ENCODE results near the gene NOL8.

NOL8 gene

DNA sequence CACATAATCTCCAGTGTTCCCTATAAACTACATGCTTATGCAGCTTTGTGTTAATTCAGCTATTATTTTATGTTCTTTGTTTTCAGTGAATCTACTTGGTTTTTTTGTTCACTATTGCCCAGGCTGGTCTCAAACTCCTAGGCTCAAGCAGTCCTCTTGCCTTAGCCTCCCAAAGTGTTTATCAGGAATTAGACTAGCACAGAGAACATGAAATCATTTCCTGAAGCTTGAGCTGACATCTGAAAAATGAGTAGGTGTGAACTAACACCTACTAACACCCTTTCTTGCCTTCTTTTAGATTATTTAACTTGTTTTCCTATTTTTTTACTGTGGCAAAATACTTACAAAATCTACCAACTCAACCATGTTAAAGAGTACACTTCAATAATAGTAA, 25.6 kb upstream of the NOL8 start:
- ChIA-PET POLR2A (no interaction called here), CTCF (no interaction called here)
- no peak for DNase-seq (ENCODE audit: extremely low spot score)
- TF ChIP-seq ELF4 (IDR thresholded peaks at IDR 0.05) (no peak), NFRKB (IDR thresholded peaks at IDR 0.05) (no peak), ARNT (IDR thresholded peaks at IDR 0.05) (no peak), BHLHE40 (IDR thresholded peaks at IDR 0.05; ENCODE audit: borderline replicate concordance) (no peak), L3MBTL2 (conservative IDR thresholded peaks at IDR 0.05) (no peak), LEF1 (IDR thresholded peaks at IDR 0.05; ENCODE audit: borderline replicate concordance) (no peak), FOXM1 (IDR thresholded peaks at IDR 0.05; ENCODE audit: borderline replicate concordance) (no peak), CTBP1 (IDR thresholded peaks at IDR 0.05; ENCODE audit: borderline replicate concordance) (no peak), SP1 (IDR thresholded peaks at IDR 0.05) (no peak), ZNF384 (IDR thresholded peaks at IDR 0.05) (no peak), HDGF (IDR thresholded peaks at IDR 0.05; ENCODE audit: borderline replicate concordance) (no peak), PKNOX1 (IDR thresholded peaks at IDR 0.05) (no peak), SUZ12 (IDR thresholded peaks at IDR 0.05) (no peak), TARDBP (IDR thresholded peaks at IDR 0.05) (no peak), FOXA1 (IDR thresholded peaks at IDR 0.05) (no peak), FOXK2 (IDR thresholded peaks at IDR 0.05) (no peak)

DNA sequence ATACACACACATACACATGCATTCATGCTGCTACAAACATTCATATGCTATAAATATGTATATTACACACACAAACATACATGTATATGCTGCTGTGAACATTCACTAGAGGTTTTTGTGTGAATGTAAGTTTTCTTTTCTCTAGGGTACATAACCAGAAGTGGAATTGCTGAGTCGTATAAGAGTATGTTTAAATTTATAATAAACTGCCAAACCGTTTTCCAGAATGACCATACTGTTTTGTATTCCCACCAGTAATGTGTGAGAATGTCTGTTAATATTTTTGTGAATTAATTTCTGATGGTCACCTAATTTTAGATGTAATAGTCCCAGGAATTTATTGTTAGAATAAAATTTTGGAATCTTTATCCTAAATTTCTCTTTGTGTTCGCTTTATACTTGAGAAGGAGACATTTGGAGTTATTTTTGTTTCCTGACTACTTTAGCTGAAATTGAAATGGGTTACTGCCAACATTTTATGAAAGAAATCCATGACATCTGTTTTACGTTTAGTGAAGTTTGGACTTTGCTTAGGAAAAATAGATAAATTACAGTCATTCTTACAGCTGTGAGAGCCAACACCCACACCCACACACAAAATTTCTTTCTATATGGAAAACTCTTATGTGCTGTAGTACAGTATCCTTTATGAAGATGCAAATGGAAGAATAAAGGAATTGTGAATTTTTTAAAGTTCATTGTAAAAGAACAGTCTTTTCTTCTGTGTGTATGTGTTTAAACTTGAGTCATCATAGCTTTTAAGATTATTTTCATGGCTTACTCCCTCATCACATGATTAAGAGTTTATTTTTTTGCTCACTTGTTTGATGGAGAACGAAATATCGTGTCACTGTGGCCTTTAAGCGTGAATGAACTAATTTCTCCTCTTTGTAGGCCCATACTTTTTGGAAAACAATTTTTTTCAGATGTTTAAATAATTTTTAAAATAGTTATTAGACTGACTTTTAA, 24.9 kb upstream of the NOL8 start:
- ChIA-PET CTCF (no interaction called here), POLR2A (no interaction called here)
- no peak for TF ChIP-seq NFRKB (IDR thresholded peaks at IDR 0.05)
- TF ChIP-seq PKNOX1 (IDR thresholded peaks at IDR 0.05): no peak
- TF ChIP-seq LEF1 (IDR thresholded peaks at IDR 0.05; ENCODE audit: borderline replicate concordance): no peak
- TF ChIP-seq CTBP1 (IDR thresholded peaks at IDR 0.05; ENCODE audit: borderline replicate concordance): no peak
- TF ChIP-seq SUZ12 (IDR thresholded peaks at IDR 0.05): no peak
- TF ChIP-seq BHLHE40 (IDR thresholded peaks at IDR 0.05; ENCODE audit: borderline replicate concordance): no peak
- no peak for TF ChIP-seq ELF4 (IDR thresholded peaks at IDR 0.05)
- TF ChIP-seq SP1 (IDR thresholded peaks at IDR 0.05): no peak
- TF ChIP-seq ARNT (IDR thresholded peaks at IDR 0.05): no peak
- TF ChIP-seq FOXA1 (IDR thresholded peaks at IDR 0.05): no peak
- no peak for TF ChIP-seq FOXM1 (IDR thresholded peaks at IDR 0.05; ENCODE audit: borderline replicate concordance)
- no peak for TF ChIP-seq ZNF384 (IDR thresholded peaks at IDR 0.05)
- no peak for DNase-seq (ENCODE audit: extremely low spot score)

- ChIA-PET CTCF (no interaction called here), POLR2A (no interaction called here)
- DNase-seq (ENCODE audit: extremely low spot score): no peak
- no peak for TF ChIP-seq L3MBTL2 (conservative IDR thresholded peaks at IDR 0.05)
- no peak for TF ChIP-seq FOXA1 (IDR thresholded peaks at IDR 0.05)
- TF ChIP-seq LEF1 (IDR thresholded peaks at IDR 0.05; ENCODE audit: borderline replicate concordance): no peak
- no peak for TF ChIP-seq CTBP1 (IDR thresholded peaks at IDR 0.05; ENCODE audit: borderline replicate concordance)
- TF ChIP-seq SUZ12 (IDR thresholded peaks at IDR 0.05): no peak
- TF ChIP-seq HDGF (IDR thresholded peaks at IDR 0.05; ENCODE audit: borderline replicate concordance): no peak
- TF ChIP-seq ELF4 (IDR thresholded peaks at IDR 0.05): no peak
- TF ChIP-seq FOXM1 (IDR thresholded peaks at IDR 0.05; ENCODE audit: borderline replicate concordance): no peak
- TF ChIP-seq PKNOX1 (IDR thresholded peaks at IDR 0.05): no peak
Observed at GRCh38 chr9:92345582-92345981, 20.4 kb upstream of the NOL8 start.

GRCh38 chr9:92342825-92343488, 17.8 kb upstream of the NOL8 start:
- DNase-seq (ENCODE audit: extremely low spot score): no peak
- ChIA-PET POLR2A (no interaction called here), CTCF (no interaction called here)
- TF ChIP-seq LEF1 (IDR thresholded peaks at IDR 0.05; ENCODE audit: borderline replicate concordance) (no peak), ARNT (IDR thresholded peaks at IDR 0.05) (no peak)

DNA sequence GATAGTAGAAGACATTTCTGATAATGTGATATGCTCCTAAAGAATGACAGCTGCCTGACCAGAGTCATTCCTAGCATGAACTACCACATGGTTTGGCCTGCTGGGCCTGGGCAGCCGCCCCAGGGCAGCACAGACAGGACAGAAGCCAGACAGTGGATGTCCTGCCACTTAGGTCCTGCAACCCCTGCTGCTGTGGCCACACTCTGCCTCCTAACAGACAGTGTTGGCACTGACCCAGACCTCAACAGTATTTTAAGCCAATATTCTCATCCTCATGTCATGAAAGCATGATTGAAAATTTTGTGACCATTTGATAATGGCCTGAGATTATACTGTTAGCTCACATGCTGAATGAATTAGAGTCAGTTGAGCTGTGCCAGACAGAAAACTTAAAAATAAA, 16.4 kb upstream of the NOL8 start:
- TF ChIP-seq ELF4 (IDR thresholded peaks at IDR 0.05) (no peak), BHLHE40 (IDR thresholded peaks at IDR 0.05; ENCODE audit: borderline replicate concordance) (no peak), LEF1 (IDR thresholded peaks at IDR 0.05; ENCODE audit: borderline replicate concordance) (no peak), FOXM1 (IDR thresholded peaks at IDR 0.05; ENCODE audit: borderline replicate concordance) (no peak), ARNT (IDR thresholded peaks at IDR 0.05) (no peak), SUZ12 (IDR thresholded peaks at IDR 0.05) (no peak), CTBP1 (IDR thresholded peaks at IDR 0.05; ENCODE audit: borderline replicate concordance) (no peak), FOXA1 (IDR thresholded peaks at IDR 0.05) (no peak)
- CTCF ChIA-PET: no interaction called here
- POLR2A ChIA-PET: no interaction called here
- DNase-seq (ENCODE audit: extremely low spot score): no peak

DNA sequence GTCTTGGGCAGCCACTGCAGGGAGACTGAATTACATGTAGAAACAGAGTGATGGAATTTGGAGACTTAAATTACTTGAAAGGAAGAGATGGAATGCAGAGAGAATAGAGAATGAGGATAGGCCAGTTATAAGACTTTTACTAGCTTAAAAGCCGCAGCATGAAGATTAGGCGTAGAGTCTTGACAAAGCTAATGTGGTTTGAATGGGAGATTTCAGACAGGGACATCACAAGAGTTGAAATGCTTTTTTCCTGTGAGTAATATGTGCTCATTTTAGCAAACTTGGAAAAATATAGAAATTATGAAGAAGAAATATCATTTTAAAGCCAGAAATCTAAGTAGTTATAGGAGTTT, 8.1 kb upstream of the NOL8 start:
- ChIA-PET CTCF (interaction anchor here (0.7 kb wide), 1 partner anchor 21 kb away, joined by 4 read pairs; no protein-coding TSS in a partner anchor), POLR2A (no interaction called here)
- DNase-seq (ENCODE audit: extremely low spot score): no peak
- TF ChIP-seq ZNF384 (IDR thresholded peaks at IDR 0.05) (no peak), CTBP1 (IDR thresholded peaks at IDR 0.05; ENCODE audit: borderline replicate concordance) (no peak), FOXM1 (IDR thresholded peaks at IDR 0.05; ENCODE audit: borderline replicate concordance) (no peak), FOXA1 (IDR thresholded peaks at IDR 0.05) (no peak), SP1 (IDR thresholded peaks at IDR 0.05) (no peak), TARDBP (IDR thresholded peaks at IDR 0.05) (no peak), PKNOX1 (IDR thresholded peaks at IDR 0.05) (no peak), HDGF (IDR thresholded peaks at IDR 0.05; ENCODE audit: borderline replicate concordance) (no peak), FOXK2 (IDR thresholded peaks at IDR 0.05) (no peak), SUZ12 (IDR thresholded peaks at IDR 0.05) (no peak), NFRKB (IDR thresholded peaks at IDR 0.05) (no peak), BHLHE40 (IDR thresholded peaks at IDR 0.05; ENCODE audit: borderline replicate concordance) (no peak), ELF4 (IDR thresholded peaks at IDR 0.05) (no peak), ARNT (IDR thresholded peaks at IDR 0.05) (no peak)
